Esophagus muscularis mucosa (tissue), 4 donors: ENCODE measurements around the gene NOTO. TPM values are rescaled to one million over a fixed set of nuclear protein-coding genes. Genes with fewer than 3 reads are reported as not detected.

Experiments
- DNase-seq: peaks from one replicate; pipeline ENCODE4 v3.0.0-alpha.2; 2017; ENCODE audit errors: extremely low spot score
- H3K27ac ChIP-seq, 4 donors: fragments of 200-600 bp; sonication (generic); replicated peaks in 1 of 4; 1 replicate in 3 of 4; 2 replicates in 1 of 4; pipeline ENCODE4 v1.5.1; 2016 to 2019; ENCODE audit warnings: mild to moderate bottlenecking in 1 of 4
- H3K27me3 ChIP-seq, 4 donors: fragments of 200-600 bp; sonication (generic); one replicate each; pipeline versions ENCODE4 v1.5.1 to v1.6.0; 2016 to 2019
- H3K36me3 ChIP-seq, 4 donors: fragments of 200-600 bp; sonication (generic); one replicate each; pipeline ENCODE4 v1.5.1; 2016 to 2019
- H3K4me1 ChIP-seq, 4 donors: fragments of 200-600 bp; sonication (generic); one replicate each; pipeline ENCODE4 v1.5.1; 2016 to 2019
- H3K4me3 ChIP-seq, 4 donors: fragments of 200-600 bp; sonication (generic); 1 replicate in 2 of 4; 2 replicates in 2 of 4; pipeline ENCODE4 v1.5.1; 2016 to 2019; ENCODE audit warnings: mild to moderate bottlenecking in 4 of 4, moderate library complexity in 1 of 4
- H3K9me3 ChIP-seq, 4 donors: fragments of 200-600 bp; sonication (generic); 1 replicate in 3 of 4; 2 replicates in 1 of 4; pipeline ENCODE4 v1.5.1; 2016 to 2019
- EP300 ChIP-seq: sonication (generic); formaldehyde crosslinking; IDR thresholded peaks from one replicate; pipeline ENCODE4 v1.6.1; 2017; ENCODE audit warnings: antibody characterized with exemption
- POLR2A ChIP-seq: fragments of 450-650 bp; IDR thresholded peaks from one replicate; pipeline ENCODE4 v1.6.1; 2017; ENCODE audit warnings: antibody characterized with exemption, moderate library complexity, mild to moderate bottlenecking, low read depth
- POLR2AphosphoS5 ChIP-seq, 2 donors: sonication (generic); formaldehyde crosslinking; IDR thresholded peaks; one replicate each; pipeline ENCODE4 v1.6.1; 2017; ENCODE audit warnings: antibody characterized with exemption in 2 of 2
- WGBS: methylation state at CpG from one replicate; pipeline ENCODE4 v1.1.5; 2018; 5-methylcytosine and 5-hydroxymethylcytosine counted together
- intact Hi-C: fragments of 100-400 bp; cut with DNase I; formaldehyde crosslinking; loops from one replicate; pipeline ENCODE4 v1.15.1; 2023
- total RNA-seq, 4 donors: library from RNA; depleted of rRNA; stranded (reverse); fragments of >200 nt; gene quantifications; one replicate each; pipeline versions ENCODE4 v1.1.0 to v1.2.1, GENCODE V29; 2016
- TF ChIP-seq, protein P1 (sequence below), 3 experiments: fragments of 200-600 bp in 2 of 3; fragments of 450-650 bp in 1 of 3; sonication (generic) in 2 of 3; IDR thresholded peaks; one replicate each; pipeline ENCODE4 v1.5.1; 2017 to 2019; ENCODE audit warnings: antibody characterized with exemption in 3 of 3, mild to moderate bottlenecking in 2 of 3, moderate library complexity in 1 of 3

Gene NOTO
- total RNA-seq, 4 donors from 2014 or later = not detected

DNA sequence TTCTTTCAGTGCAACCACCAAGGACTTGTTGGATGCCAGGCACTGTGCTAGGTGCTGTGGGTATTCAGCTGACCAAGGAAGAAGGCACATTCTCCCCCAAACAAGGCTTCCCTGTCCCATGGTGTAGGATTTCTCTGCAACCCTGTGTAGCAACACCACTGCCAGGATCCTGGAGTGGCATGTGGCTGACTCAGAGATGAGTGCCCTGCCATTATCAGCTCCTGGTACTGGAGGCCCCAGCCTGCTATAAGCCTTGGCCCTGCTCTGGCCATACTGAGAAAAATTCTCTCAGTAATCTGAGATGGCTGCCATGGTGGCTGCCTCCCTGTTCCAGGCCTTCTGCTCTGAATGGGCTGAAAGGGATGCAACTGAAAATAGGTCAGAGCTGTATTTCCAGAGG lies 15.9 kb downstream of the NOTO start:
- H3K27me3 ChIP-seq = no peaks in the 10 kb centered on the region
- TF ChIP-seq, protein P1, sequence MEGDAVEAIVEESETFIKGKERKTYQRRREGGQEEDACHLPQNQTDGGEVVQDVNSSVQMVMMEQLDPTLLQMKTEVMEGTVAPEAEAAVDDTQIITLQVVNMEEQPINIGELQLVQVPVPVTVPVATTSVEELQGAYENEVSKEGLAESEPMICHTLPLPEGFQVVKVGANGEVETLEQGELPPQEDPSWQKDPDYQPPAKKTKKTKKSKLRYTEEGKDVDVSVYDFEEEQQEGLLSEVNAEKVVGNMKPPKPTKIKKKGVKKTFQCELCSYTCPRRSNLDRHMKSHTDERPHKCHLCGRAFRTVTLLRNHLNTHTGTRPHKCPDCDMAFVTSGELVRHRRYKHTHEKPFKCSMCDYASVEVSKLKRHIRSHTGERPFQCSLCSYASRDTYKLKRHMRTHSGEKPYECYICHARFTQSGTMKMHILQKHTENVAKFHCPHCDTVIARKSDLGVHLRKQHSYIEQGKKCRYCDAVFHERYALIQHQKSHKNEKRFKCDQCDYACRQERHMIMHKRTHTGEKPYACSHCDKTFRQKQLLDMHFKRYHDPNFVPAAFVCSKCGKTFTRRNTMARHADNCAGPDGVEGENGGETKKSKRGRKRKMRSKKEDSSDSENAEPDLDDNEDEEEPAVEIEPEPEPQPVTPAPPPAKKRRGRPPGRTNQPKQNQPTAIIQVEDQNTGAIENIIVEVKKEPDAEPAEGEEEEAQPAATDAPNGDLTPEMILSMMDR (IDR thresholded peaks at IDR 0.05) = no peak
- TF ChIP-seq POLR2AphosphoS5 (IDR thresholded peaks at IDR 0.05) = no peak
- no peak for TF ChIP-seq EP300
- TF ChIP-seq POLR2A = no peak
- DNase-seq = no peak
- intact Hi-C loops = loop anchor here (10.0 kb wide), 1 partner anchor 167 kb away; the partner anchor contains the start of gene ALMS1
- H3K4me1 ChIP-seq = peaks cover 4 to 22% (median 18%) of the 10 kb centered on the region in 4 donors
- peaks cover 10 to 51% (median 45%) of the 10 kb centered on the region in 4 donors for H3K36me3 ChIP-seq
- H3K27ac ChIP-seq = no peak overlapping the region
- H3K9me3 ChIP-seq = no peaks in the 10 kb centered on the region
- no peak overlapping the region for H3K4me3 ChIP-seq

DNA sequence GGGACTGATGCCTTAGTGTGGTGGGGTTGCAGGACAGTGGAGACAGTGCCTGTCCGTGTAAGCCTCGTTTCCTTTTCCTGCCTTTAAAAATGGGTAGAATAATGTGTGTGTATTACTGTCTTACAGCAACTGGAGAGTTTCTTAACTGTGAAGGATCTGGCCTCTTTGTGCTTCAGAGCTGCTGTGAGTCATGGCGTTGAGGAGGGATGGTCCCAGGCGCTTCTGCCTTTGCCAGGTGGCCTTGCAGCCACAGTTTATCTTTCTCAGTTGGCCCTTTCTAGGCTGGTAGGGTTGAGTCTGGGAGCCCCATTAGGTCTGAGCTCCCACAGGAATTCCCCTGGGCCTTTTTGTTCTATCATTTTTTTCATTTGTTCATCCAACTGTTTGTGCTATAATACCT lies 21.4 kb downstream of the NOTO start:
- H3K36me3 ChIP-seq = peaks cover 20 to 99% (median 92%) of the 10 kb centered on the region in 4 donors
- intact Hi-C loops = no loop called here
- 93% methylated on average over 4 of the region's 4 CpGs for WGBS
- no peaks in the 10 kb centered on the region for H3K27me3 ChIP-seq
- TF ChIP-seq POLR2A (no peak), POLR2AphosphoS5 (IDR thresholded peaks at IDR 0.05) (no peak), EP300 (no peak)
- TF ChIP-seq, protein P1 (IDR thresholded peaks at IDR 0.05) = no peak
- DNase-seq = no peak
- H3K4me1 ChIP-seq = peaks cover 0 to 6% (median 0%) of the 10 kb centered on the region in 4 donors
- H3K9me3 ChIP-seq = no peaks in the 10 kb centered on the region
- no peak overlapping the region for H3K27ac ChIP-seq
- no peak overlapping the region for H3K4me3 ChIP-seq

DNA sequence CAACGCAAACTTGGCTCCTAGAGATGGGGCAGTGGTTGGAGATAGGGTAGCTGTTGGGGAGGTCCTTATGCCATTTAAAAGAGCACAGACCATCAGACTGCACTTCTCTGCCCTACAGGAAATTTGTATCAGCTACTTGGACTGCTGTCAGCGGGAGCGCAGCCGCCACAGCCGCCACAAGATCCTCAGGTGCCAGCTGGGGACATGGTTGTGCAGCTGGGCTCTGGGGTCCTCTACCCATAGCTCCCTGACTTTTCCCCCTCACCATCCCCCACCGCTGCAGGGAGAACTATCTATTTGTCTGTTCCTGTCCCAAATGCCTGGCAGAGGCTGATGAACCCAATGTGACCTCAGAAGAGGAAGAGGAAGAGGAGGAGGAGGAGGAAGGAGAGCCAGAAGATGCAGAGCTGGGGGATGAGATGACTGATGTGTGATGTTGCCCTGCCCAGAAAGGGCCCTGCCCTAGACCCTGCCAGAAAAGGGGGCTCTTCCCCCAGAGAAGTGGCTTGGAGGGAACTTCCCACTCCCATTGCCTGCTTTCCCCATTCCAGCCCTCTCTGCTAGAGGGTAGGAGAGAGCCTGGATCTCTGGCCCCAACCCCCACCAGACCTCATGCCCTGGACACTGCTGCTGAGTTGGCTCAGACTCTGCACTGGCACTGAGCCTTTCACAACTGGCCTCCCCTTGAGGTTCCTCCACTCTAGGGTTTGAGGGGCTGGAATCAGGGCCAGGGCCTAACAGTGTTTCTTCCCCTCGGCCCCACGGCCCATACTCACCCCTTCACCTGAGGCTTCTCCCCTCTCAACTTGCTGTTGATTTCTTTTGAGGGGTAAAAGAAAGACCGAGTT lies 23.4 kb downstream of the NOTO start:
- Histone ChIP-seq H3K27me3 (no peaks in the 10 kb centered on the region), H3K4me1 (peaks cover 0 to 6% (median 0%) of the 10 kb centered on the region in 4 donors), H3K4me3 (no peak overlapping the region), H3K36me3 (peaks cover 21 to 95% (median 92%) of the 10 kb centered on the region in 4 donors), H3K9me3 (no peaks in the 10 kb centered on the region), H3K27ac (no peak overlapping the region)
- no peak for DNase-seq
- no peak for TF ChIP-seq EP300
- TF ChIP-seq, protein P1 (IDR thresholded peaks at IDR 0.05) = no peak
- no peak for TF ChIP-seq POLR2AphosphoS5 (IDR thresholded peaks at IDR 0.05)
- intact Hi-C loops = no loop called here
- WGBS = 74% methylated on average over 8 of the region's 9 CpGs

DNA sequence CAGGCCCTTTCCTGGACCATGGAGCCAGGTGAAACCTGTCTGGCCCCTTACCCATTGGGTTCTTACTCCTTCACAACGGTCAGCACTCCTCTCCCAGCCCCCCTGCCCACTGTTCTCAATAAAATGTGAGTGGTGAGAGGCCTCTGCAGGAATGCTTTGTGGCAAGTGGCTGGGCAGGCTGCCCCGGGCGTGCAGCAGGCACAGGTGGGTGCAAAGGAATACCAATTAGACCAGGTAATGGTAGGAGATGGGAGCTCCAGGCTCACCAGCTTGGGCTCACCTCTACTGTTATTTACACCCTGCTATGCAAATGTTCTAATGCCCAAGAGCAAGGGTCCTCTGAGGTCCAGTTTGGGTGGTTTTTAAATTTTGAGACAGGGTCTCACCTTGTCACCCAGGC lies 24.7 kb downstream of the NOTO start:
- TF ChIP-seq EP300 = no peak
- TF ChIP-seq POLR2AphosphoS5 (IDR thresholded peaks at IDR 0.05) = no peak
- TF ChIP-seq, protein P1 (IDR thresholded peaks at IDR 0.05) = no peak
- TF ChIP-seq POLR2A = no peak
- Histone ChIP-seq H3K4me3 (no peak overlapping the region), H3K27ac (no peak overlapping the region), H3K9me3 (no peaks in the 10 kb centered on the region), H3K4me1 (peaks cover 0 to 7% (median 3%) of the 10 kb centered on the region in 4 donors), H3K27me3 (no peaks in the 10 kb centered on the region), H3K36me3 (peaks cover 16 to 83% (median 78%) of the 10 kb centered on the region in 4 donors)
- no peak for DNase-seq
- 75% methylated on average over 1 of the region's 3 CpGs for WGBS
- intact Hi-C loops = no loop called here
